RWPE2 (cell line): ENCODE measurements around the gene SPRYD4.
"Not testable (repeated sequence)": the region's sequence is repeated elsewhere in the genome, so short reads cannot be mapped to it uniquely, and the experiment has no call there.

Experiments
- ATAC-seq: fragments of 200-7000 bp; cut with Tn5 transposase; 3 replicates; pipeline ENCODE4 v1.9.1; 2021; ENCODE audit warnings: low read depth
- DNase-seq: peaks from one replicate; pipeline ENCODE4 v3.0.0-alpha.2; 2020; ENCODE audit warnings: low spot score
- H3K27ac ChIP-seq: fragments of 450-650 bp; 2 replicates; pipeline ENCODE4 v1.5.1; 2017; ENCODE audit warnings: mild to moderate bottlenecking; ENCODE audit not compliant: poor library complexity, severe bottlenecking
- H3K27me3 ChIP-seq: fragments of 250-450 bp; sonication (Bioruptor Pico); 2 replicates; pipeline ENCODE4 v1.5.1; 2021; ENCODE audit warnings: mild to moderate bottlenecking, moderate library complexity; ENCODE audit not compliant: insufficient read depth, poor library complexity, severe bottlenecking
- H3K36me3 ChIP-seq: fragments of 250-450 bp; sonication (Bioruptor Pico); 2 replicates; pipeline ENCODE4 v1.5.1; 2020; ENCODE audit warnings: low read depth, mild to moderate bottlenecking, moderate library complexity
- H3K4me1 ChIP-seq: fragments of 250-450 bp; sonication (Bioruptor Pico); 2 replicates; pipeline ENCODE4 v1.5.1; 2021; ENCODE audit warnings: mild to moderate bottlenecking, moderate library complexity; ENCODE audit not compliant: insufficient read depth, poor library complexity, severe bottlenecking
- H3K4me3 ChIP-seq: fragments of 250-450 bp; sonication (Bioruptor Pico); 2 replicates; pipeline ENCODE4 v1.5.1; 2021; ENCODE audit warnings: mild to moderate bottlenecking, moderate library complexity; ENCODE audit not compliant: severe bottlenecking
- H3K9me3 ChIP-seq: fragments of 250-450 bp; sonication (Bioruptor Pico); 2 replicates; pipeline ENCODE4 v1.5.1; 2021; ENCODE audit warnings: mild to moderate bottlenecking, moderate library complexity; ENCODE audit not compliant: severe bottlenecking
- CTCF ChIP-seq: fragments of 450-650 bp; IDR thresholded peaks from one replicate; pipeline ENCODE4 v1.5.1; 2017; ENCODE audit warnings: mild to moderate bottlenecking, moderate library complexity; ENCODE audit not compliant: poor library complexity, severe bottlenecking

The SPRYD4 gene

GRCh38 chr12:56490360-56490759, 22.0 kb downstream of the SPRYD4 start:
- no peaks in the 10 kb centered on the region for H3K36me3 ChIP-seq
- no peak for ATAC-seq
- DNase-seq = no peak
- peaks cover 5% of the 10 kb centered on the region for H3K4me1 ChIP-seq
- H3K27ac ChIP-seq = no peak overlapping the region
- H3K27me3 ChIP-seq = peaks cover 13% of the 10 kb centered on the region
- TF ChIP-seq CTCF = no peak
- H3K4me3 ChIP-seq = no peak overlapping the region
- H3K9me3 ChIP-seq = no peaks in the 10 kb centered on the region

DNA sequence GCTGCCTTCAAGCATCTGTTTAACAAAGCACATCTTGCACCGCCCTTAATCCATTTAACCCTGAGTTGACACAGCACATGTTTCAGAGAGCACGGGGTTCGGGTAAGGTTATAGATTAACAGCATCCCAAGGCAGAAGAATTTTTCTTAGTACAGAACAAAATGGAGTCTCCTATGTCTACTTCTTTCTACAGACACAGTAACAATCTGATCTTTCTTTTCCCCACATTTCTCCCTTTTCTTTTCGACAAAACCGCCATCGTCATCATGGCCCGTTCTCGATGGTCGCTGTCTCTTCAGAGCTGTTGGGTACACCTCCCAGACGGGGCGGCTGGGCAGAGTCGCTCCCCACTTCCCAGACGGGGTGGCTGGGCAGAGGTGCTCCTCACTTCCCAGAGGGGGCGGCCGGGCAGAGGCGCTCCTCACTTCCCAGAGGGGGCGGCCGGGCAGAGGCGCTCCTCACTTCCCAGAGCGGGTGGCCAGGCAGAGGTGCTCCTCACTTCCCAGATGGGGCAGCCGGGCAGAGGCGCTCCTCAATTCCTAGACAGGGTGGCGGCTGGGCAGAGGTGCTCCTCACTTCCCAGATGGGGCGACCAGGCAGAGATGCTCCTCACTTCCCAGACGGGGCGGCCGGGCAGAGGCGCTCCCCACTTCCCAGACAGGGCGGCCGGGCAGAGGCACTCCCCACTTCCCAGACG, 25.2 kb downstream of the SPRYD4 start:
- not testable (repeated sequence) for H3K4me1 ChIP-seq, H3K36me3 ChIP-seq, H3K4me3 ChIP-seq, ATAC-seq, DNase-seq, H3K27ac ChIP-seq, H3K9me3 ChIP-seq
- H3K27me3 ChIP-seq = peaks cover 13% of the 10 kb centered on the region

- not testable (repeated sequence) for H3K27me3 ChIP-seq, H3K36me3 ChIP-seq, H3K4me3 ChIP-seq, ATAC-seq, H3K4me1 ChIP-seq, H3K27ac ChIP-seq, H3K9me3 ChIP-seq, DNase-seq
Observed at GRCh38 chr12:56494106-56494415, 25.7 kb downstream of the SPRYD4 start.

GRCh38 chr12:56494481-56494880, 26.1 kb downstream of the SPRYD4 start:
- not testable (repeated sequence) for H3K36me3 ChIP-seq, H3K27ac ChIP-seq, H3K4me3 ChIP-seq, H3K27me3 ChIP-seq, DNase-seq, H3K4me1 ChIP-seq, ATAC-seq, H3K9me3 ChIP-seq

DNA sequence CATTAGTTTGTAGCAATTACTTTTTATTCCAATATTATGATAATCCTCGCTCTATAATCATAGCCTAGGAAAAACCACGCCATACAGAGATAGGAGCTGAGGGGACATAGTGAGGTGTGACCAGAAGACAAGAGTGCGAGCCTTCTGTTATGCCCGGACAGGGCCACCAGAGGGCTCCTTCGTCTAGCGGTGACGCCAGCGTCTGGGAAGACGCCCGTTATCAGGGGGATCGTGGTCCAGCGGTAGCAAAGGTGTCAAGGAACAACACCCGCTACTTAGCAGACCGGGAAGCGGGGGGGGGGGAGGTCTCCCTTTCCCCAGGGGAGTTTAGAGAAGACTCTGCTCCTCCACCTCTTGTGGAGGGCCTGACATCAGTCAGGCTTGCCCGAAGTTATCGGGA, 28.3 kb downstream of the SPRYD4 start:
- H3K27ac ChIP-seq, H3K36me3 ChIP-seq, H3K4me3 ChIP-seq, ATAC-seq, H3K27me3 ChIP-seq, DNase-seq, H3K9me3 ChIP-seq, H3K4me1 ChIP-seq: not testable (repeated sequence)
- TF ChIP-seq CTCF = peak; percentile 58

DNA sequence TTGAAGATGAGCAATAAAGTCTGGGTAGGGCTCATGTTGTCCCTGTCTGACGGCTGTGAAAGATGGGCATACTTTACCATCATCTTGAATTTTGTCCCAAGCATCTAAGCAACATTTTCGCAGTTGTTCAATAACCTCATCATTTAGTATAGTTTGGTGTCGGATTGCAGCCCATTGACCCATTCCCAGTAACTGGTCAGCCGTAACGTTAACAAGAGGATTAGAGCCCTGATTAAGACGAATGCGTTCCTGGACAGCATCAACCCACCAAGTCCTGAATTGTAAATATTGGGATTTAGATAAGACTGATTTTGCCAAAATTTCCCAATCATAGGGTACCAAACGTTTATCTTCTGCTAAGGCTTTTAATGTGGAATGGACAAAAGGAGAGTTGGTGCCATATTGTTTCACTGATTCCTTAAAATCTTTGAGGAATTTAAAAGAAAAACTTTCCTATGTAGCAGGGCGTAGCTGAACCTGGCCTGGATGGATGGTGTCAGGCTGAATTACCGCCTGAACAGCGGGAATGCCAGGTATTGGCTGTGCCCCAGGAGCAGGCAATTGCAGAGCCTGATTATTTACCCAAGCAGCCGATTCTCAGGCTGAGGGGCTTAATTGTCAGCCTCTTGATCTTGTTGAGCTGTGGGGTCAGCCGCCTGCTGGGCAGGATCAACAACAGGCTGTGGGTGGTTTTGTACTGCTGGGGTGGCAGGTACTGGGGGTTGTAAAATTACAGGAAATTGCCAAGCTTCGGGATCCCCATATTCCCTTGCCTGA, 29.9 kb downstream of the SPRYD4 start:
- not testable (repeated sequence) for ATAC-seq, H3K27ac ChIP-seq, H3K4me1 ChIP-seq, DNase-seq, H3K4me3 ChIP-seq, H3K36me3 ChIP-seq, H3K9me3 ChIP-seq, H3K27me3 ChIP-seq

DNA sequence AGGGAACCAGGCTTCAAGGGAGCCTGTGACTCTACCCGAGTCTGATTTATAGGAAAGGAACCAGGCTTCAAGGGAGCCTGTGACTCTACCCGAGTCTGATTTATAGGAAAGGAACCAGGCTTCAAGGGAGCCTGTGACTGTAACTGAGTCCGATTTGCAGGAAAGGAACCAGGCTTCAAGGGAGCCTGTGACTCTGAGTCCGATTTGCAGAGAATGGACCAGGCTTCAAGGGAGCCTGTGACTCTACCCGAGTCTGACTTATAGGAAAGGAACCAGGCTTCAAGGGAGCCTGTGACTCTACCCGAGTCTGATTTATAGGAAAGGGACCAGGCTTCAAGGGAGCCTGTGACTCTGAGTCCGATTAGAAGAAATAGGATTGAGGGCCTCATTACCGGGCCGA, 31.1 kb downstream of the SPRYD4 start:
- H3K9me3 ChIP-seq, H3K4me1 ChIP-seq, ATAC-seq, H3K27ac ChIP-seq, H3K36me3 ChIP-seq, DNase-seq, H3K27me3 ChIP-seq, H3K4me3 ChIP-seq: not testable (repeated sequence)

- H3K4me3 ChIP-seq, H3K9me3 ChIP-seq, H3K4me1 ChIP-seq, H3K36me3 ChIP-seq, H3K27me3 ChIP-seq, H3K27ac ChIP-seq, ATAC-seq, DNase-seq: not testable (repeated sequence)
Observed at GRCh38 chr12:56499879-56500278, 31.5 kb downstream of the SPRYD4 start.
